ENCODE data around the gene PI4KA.

DNA sequence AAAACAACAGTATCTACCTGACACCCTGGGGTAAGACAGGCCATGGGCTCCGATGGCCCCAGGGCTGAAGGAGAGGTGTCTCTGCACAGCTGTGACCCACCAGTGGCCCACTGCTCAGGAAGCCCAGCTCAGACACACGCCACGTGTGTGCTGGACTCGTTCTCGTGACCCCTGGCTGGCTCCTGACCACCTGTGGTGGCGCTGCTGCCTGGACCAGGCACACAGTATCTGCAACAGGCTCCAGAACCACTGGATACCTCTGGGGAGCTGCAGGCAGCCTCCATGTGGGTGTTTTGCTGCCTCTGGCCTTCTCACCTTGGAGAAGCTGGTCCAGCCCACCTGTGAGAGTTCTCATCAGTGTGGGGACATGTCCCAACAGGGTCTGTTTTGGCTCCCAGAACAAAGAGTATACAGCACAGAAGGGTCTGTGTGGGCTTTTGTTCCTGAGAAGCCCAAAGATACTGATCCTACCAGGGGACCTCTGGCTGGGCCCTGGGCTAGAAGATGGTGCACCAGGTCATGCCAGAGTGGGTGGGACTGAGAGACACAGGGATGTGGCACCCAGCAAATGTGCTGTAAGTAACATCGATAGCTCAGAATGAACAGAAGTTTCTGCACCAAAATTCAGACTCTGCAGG lies 106.4 kb downstream of the PI4KA start:
- no peak for TF ChIP-seq CREB1 (CRISPR knock-in tag; IDR thresholded peaks at IDR 0.05; ENCODE audit: low read depth)
- no peak for TF ChIP-seq POLR2AphosphoS5 (IDR thresholded peaks at IDR 0.05; ENCODE audit: low read depth)
- TF ChIP-seq, protein P1, sequence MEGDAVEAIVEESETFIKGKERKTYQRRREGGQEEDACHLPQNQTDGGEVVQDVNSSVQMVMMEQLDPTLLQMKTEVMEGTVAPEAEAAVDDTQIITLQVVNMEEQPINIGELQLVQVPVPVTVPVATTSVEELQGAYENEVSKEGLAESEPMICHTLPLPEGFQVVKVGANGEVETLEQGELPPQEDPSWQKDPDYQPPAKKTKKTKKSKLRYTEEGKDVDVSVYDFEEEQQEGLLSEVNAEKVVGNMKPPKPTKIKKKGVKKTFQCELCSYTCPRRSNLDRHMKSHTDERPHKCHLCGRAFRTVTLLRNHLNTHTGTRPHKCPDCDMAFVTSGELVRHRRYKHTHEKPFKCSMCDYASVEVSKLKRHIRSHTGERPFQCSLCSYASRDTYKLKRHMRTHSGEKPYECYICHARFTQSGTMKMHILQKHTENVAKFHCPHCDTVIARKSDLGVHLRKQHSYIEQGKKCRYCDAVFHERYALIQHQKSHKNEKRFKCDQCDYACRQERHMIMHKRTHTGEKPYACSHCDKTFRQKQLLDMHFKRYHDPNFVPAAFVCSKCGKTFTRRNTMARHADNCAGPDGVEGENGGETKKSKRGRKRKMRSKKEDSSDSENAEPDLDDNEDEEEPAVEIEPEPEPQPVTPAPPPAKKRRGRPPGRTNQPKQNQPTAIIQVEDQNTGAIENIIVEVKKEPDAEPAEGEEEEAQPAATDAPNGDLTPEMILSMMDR (conservative IDR thresholded peaks at IDR 0.05; ENCODE audit: low read depth in 2 of 2) = no peak
- TF ChIP-seq ZNF331 (CRISPR knock-in tag; IDR thresholded peaks at IDR 0.05; ENCODE audit: low read depth) = no peak
- no peak for TF ChIP-seq EZH2phosphoT487 (IDR thresholded peaks at IDR 0.05; ENCODE audit: unreplicated experiment)
- TF ChIP-seq, protein P2, sequence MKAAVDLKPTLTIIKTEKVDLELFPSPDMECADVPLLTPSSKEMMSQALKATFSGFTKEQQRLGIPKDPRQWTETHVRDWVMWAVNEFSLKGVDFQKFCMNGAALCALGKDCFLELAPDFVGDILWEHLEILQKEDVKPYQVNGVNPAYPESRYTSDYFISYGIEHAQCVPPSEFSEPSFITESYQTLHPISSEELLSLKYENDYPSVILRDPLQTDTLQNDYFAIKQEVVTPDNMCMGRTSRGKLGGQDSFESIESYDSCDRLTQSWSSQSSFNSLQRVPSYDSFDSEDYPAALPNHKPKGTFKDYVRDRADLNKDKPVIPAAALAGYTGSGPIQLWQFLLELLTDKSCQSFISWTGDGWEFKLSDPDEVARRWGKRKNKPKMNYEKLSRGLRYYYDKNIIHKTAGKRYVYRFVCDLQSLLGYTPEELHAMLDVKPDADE (IDR thresholded peaks at IDR 0.05) = no peak
- no peak for TF ChIP-seq ZNF114 (CRISPR knock-in tag; IDR thresholded peaks at IDR 0.05)
- no peak for TF ChIP-seq EZH2 (IDR thresholded peaks at IDR 0.05; ENCODE audit: low read depth, unreplicated experiment)
- TF ChIP-seq, protein P3, sequence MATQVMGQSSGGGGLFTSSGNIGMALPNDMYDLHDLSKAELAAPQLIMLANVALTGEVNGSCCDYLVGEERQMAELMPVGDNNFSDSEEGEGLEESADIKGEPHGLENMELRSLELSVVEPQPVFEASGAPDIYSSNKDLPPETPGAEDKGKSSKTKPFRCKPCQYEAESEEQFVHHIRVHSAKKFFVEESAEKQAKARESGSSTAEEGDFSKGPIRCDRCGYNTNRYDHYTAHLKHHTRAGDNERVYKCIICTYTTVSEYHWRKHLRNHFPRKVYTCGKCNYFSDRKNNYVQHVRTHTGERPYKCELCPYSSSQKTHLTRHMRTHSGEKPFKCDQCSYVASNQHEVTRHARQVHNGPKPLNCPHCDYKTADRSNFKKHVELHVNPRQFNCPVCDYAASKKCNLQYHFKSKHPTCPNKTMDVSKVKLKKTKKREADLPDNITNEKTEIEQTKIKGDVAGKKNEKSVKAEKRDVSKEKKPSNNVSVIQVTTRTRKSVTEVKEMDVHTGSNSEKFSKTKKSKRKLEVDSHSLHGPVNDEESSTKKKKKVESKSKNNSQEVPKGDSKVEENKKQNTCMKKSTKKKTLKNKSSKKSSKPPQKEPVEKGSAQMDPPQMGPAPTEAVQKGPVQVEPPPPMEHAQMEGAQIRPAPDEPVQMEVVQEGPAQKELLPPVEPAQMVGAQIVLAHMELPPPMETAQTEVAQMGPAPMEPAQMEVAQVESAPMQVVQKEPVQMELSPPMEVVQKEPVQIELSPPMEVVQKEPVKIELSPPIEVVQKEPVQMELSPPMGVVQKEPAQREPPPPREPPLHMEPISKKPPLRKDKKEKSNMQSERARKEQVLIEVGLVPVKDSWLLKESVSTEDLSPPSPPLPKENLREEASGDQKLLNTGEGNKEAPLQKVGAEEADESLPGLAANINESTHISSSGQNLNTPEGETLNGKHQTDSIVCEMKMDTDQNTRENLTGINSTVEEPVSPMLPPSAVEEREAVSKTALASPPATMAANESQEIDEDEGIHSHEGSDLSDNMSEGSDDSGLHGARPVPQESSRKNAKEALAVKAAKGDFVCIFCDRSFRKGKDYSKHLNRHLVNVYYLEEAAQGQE (IDR thresholded peaks at IDR 0.05; ENCODE audit: unreplicated experiment) = no peak
- no peak for TF ChIP-seq STAT1 (IDR thresholded peaks at IDR 0.05; ENCODE audit: unreplicated experiment)
- TF ChIP-seq JUNB (IDR thresholded peaks at IDR 0.05; ENCODE audit: unreplicated experiment) = no peak
- no peak for TF ChIP-seq NANOG (IDR thresholded peaks at IDR 0.05; ENCODE audit: borderline replicate concordance)
- TF ChIP-seq, protein P4, sequence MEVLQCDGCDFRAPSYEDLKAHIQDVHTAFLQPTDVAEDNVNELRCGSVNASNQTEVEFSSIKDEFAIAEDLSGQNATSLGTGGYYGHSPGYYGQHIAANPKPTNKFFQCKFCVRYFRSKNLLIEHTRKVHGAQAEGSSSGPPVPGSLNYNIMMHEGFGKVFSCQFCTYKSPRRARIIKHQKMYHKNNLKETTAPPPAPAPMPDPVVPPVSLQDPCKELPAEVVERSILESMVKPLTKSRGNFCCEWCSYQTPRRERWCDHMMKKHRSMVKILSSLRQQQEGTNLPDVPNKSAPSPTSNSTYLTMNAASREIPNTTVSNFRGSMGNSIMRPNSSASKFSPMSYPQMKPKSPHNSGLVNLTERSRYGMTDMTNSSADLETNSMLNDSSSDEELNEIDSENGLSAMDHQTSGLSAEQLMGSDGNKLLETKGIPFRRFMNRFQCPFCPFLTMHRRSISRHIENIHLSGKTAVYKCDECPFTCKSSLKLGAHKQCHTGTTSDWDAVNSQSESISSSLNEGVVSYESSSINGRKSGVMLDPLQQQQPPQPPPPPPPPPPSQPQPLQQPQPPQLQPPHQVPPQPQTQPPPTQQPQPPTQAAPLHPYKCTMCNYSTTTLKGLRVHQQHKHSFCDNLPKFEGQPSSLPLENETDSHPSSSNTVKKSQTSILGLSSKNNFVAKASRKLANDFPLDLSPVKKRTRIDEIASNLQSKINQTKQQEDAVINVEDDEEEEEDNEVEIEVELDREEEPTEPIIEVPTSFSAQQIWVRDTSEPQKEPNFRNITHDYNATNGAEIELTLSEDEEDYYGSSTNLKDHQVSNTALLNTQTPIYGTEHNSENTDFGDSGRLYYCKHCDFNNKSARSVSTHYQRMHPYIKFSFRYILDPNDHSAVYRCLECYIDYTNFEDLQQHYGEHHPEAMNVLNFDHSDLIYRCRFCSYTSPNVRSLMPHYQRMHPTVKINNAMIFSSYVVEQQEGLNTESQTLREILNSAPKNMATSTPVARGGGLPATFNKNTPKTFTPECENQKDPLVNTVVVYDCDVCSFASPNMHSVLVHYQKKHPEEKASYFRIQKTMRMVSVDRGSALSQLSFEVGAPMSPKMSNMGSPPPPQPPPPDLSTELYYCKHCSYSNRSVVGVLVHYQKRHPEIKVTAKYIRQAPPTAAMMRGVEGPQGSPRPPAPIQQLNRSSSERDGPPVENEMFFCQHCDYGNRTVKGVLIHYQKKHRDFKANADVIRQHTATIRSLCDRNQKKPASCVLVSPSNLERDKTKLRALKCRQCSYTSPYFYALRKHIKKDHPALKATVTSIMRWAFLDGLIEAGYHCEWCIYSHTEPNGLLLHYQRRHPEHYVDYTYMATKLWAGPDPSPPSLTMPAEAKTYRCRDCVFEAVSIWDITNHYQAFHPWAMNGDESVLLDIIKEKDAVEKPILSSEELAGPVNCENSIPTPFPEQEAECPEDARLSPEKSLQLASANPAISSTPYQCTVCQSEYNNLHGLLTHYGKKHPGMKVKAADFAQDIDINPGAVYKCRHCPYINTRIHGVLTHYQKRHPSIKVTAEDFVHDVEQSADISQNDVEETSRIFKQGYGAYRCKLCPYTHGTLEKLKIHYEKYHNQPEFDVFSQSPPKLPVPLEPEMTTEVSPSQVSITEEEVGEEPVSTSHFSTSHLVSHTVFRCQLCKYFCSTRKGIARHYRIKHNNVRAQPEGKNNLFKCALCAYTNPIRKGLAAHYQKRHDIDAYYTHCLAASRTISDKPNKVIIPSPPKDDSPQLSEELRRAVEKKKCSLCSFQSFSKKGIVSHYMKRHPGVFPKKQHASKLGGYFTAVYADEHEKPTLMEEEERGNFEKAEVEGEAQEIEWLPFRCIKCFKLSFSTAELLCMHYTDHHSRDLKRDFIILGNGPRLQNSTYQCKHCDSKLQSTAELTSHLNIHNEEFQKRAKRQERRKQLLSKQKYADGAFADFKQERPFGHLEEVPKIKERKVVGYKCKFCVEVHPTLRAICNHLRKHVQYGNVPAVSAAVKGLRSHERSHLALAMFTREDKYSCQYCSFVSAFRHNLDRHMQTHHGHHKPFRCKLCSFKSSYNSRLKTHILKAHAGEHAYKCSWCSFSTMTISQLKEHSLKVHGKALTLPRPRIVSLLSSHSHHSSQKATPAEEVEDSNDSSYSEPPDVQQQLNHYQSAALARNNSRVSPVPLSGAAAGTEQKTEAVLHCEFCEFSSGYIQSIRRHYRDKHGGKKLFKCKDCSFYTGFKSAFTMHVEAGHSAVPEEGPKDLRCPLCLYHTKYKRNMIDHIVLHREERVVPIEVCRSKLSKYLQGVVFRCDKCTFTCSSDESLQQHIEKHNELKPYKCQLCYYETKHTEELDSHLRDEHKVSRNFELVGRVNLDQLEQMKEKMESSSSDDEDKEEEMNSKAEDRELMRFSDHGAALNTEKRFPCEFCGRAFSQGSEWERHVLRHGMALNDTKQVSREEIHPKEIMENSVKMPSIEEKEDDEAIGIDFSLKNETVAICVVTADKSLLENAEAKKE (CRISPR knock-in tag; IDR thresholded peaks at IDR 0.05) = no peak
